Cardiac muscle cell (in vitro differentiated cells and primary cell): ENCODE data around the gene FBRS. TPM values are rescaled to one million over a fixed set of nuclear protein-coding genes. Genes with fewer than 3 reads are reported as not detected.
"Not testable (repeated sequence)": the region's sequence is repeated elsewhere in the genome, so short reads cannot be mapped to it uniquely, and the experiment has no call there.

Experiments used
- DNase-seq, 2 donors: peaks; one replicate each; pipeline versions ENCODE4 v3.0.0 to v3.0.0-alpha.2; 2010 to 2017; ENCODE audit warnings: low read depth in 1 of 2, low spot score in 1 of 2
- H3K27ac ChIP-seq: fragments of 200-600 bp; sonication (generic); 2 replicates; pipeline ENCODE4 v1.5.1; 2016
- H3K27me3 ChIP-seq: fragments of 200-600 bp; sonication (generic); 2 replicates; pipeline ENCODE4 v1.6.0; 2016; ENCODE audit warnings: control low read depth
- H3K36me3 ChIP-seq: fragments of 200-600 bp; sonication (generic); 2 replicates; pipeline ENCODE4 v1.5.1; 2016; ENCODE audit warnings: control low read depth
- H3K4me1 ChIP-seq: fragments of 200-600 bp; sonication (generic); 2 replicates; pipeline ENCODE4 v1.8.1; 2017; ENCODE audit warnings: low read depth, mild to moderate bottlenecking, mixed run types
- H3K4me3 ChIP-seq: fragments of 200-600 bp; sonication (generic); 2 replicates; pipeline ENCODE4 v1.5.1; 2016; ENCODE audit warnings: mild to moderate bottlenecking
- H3K9me3 ChIP-seq: fragments of 200-600 bp; sonication (generic); 2 replicates; pipeline ENCODE4 v1.5.1; 2017; ENCODE audit warnings: low read depth, mild to moderate bottlenecking, control low read depth
- CTCF ChIP-seq: IDR thresholded peaks from 2 replicates; pipeline ENCODE4 v1.5.1; 2012; ENCODE audit warnings: low read depth, mild to moderate bottlenecking, low read length
- polyA plus RNA-seq: library from polyadenylated mRNA; unstranded; fragments of >200 nt; fragmentation: Nextera tagmentation; extraction: Ambion mirVana; gene quantifications from 2 replicates; pipeline ENCODE4 v1.2.1, GENCODE V29; 2016
- total RNA-seq: library from RNA; depleted of rRNA; stranded (reverse); fragments of >200 nt; gene quantifications from 2 replicates; pipeline ENCODE4 v1.2.3, GENCODE V29; 2016

FBRS gene
- total and polyA plus RNA-seq, 2 experiments from 2014 or later = 21.2 to 55.4 TPM

- peaks cover 5% of the 10 kb centered on the region for H3K27me3 ChIP-seq
- H3K36me3 ChIP-seq = no peaks in the 10 kb centered on the region
- H3K4me3 ChIP-seq = no peak overlapping the region
- no peak overlapping the region for H3K27ac ChIP-seq
- TF ChIP-seq CTCF = no peak
- no peaks in the 10 kb centered on the region for H3K9me3 ChIP-seq
- no peak for DNase-seq
- peaks cover 8% of the 10 kb centered on the region for H3K4me1 ChIP-seq
Observed at GRCh38 chr16:30623536-30624283, 34.5 kb upstream of the FBRS start.

- no peak for TF ChIP-seq CTCF
- H3K4me1 ChIP-seq = peaks cover 8% of the 10 kb centered on the region
- no peak overlapping the region for H3K27ac ChIP-seq
- no peak overlapping the region for H3K4me3 ChIP-seq
- H3K36me3 ChIP-seq = no peaks in the 10 kb centered on the region
- DNase-seq = no peak
- H3K27me3 ChIP-seq = peaks cover 5% of the 10 kb centered on the region
- H3K9me3 ChIP-seq = no peaks in the 10 kb centered on the region
Observed at GRCh38 chr16:30626236-30626635, 32.0 kb upstream of the FBRS start.

GRCh38 chr16:30628628-30629540, 29.3 kb upstream of the FBRS start:
- H3K27ac ChIP-seq = no peak overlapping the region
- H3K27me3 ChIP-seq = no peaks in the 10 kb centered on the region
- TF ChIP-seq CTCF = peak; percentile 95
- H3K9me3 ChIP-seq = no peaks in the 10 kb centered on the region
- no peaks in the 10 kb centered on the region for H3K4me1 ChIP-seq
- DNase-seq = peak; percentile 77 to 83
- H3K36me3 ChIP-seq = no peaks in the 10 kb centered on the region
- no peak overlapping the region for H3K4me3 ChIP-seq

- not testable (repeated sequence) for DNase-seq, H3K4me3 ChIP-seq, H3K4me1 ChIP-seq, H3K36me3 ChIP-seq, H3K27me3 ChIP-seq, H3K27ac ChIP-seq, H3K9me3 ChIP-seq
Observed at GRCh38 chr16:30632454-30632853, 25.8 kb upstream of the FBRS start.

GRCh38 chr16:30633526-30633925, 24.7 kb upstream of the FBRS start:
- H3K27ac ChIP-seq = peak overlapping the region; percentile 96
- no peak for TF ChIP-seq CTCF
- no peak for DNase-seq
- no peaks in the 10 kb centered on the region for H3K27me3 ChIP-seq
- no peaks in the 10 kb centered on the region for H3K9me3 ChIP-seq
- H3K4me1 ChIP-seq = peaks cover 3% of the 10 kb centered on the region
- no peaks in the 10 kb centered on the region for H3K36me3 ChIP-seq
- peak overlapping the region; percentile 75 for H3K4me3 ChIP-seq

GRCh38 chr16:30636599-30636998, 21.6 kb upstream of the FBRS start:
- no peak for DNase-seq
- peaks cover 3% of the 10 kb centered on the region for H3K4me1 ChIP-seq
- H3K27me3 ChIP-seq = peaks cover 7% of the 10 kb centered on the region
- no peaks in the 10 kb centered on the region for H3K9me3 ChIP-seq
- TF ChIP-seq CTCF = no peak
- H3K36me3 ChIP-seq = no peaks in the 10 kb centered on the region
- no peak overlapping the region for H3K4me3 ChIP-seq
- no peak overlapping the region for H3K27ac ChIP-seq

GRCh38 chr16:30637139-30637538, 21.1 kb upstream of the FBRS start:
- H3K4me3 ChIP-seq = not testable (repeated sequence)

More at GRCh38 chr16:30637139-30637538, 21.1 kb upstream of the FBRS start:
- H3K4me1 ChIP-seq, H3K27ac ChIP-seq, H3K36me3 ChIP-seq, DNase-seq, H3K9me3 ChIP-seq, H3K27me3 ChIP-seq: not testable (repeated sequence)
